ENCODE results near the gene IKZF2. TPM values are rescaled to one million over a fixed set of nuclear protein-coding genes. Genes with fewer than 3 reads are reported as not detected.

The IKZF2 gene
- total RNA-seq, 1 experiment from 2014 or later: 14.2 TPM

DNA sequence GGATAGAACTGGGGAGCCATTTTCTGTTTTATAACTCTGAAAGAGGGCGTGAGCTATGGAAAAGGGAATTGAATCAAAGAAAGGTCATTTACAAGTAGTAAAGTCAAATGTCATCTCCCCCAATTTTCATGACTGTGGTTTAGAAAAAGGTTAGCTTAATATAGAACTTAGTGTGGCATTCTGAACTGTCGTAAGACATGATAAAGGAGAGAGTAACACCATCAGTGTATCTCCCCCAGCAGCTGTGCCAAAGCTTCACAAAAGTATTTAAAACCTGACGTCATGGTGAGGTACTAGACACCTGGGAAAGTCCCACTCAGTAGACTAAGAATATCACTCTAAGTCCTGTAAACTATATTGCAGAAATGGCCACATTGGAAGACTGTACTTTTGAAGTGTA is 5.8 kb upstream of the IKZF2 start:
- intact Hi-C loops (cut with micrococcal nuclease; ENCODE audit: unreplicated experiment): no loop called here
- H3K9me3 Mint-ChIP-seq (ENCODE audit: unreplicated experiment): no peaks in the 10 kb centered on the region
- H3K27me3 Mint-ChIP-seq (ENCODE audit: insufficient read depth, unreplicated experiment): no peaks in the 10 kb centered on the region
- no TSS peak for BruUV-seq (replicated peaks)
- CTCF ChIA-PET: no interaction called here
- no peak overlapping the region for H3K4me3 Mint-ChIP-seq (ENCODE audit: unreplicated experiment)
- Histone ChIP-seq H3K4me3 (ENCODE audit: low read depth, low read length) (no peak overlapping the region), H3K36me3 (ENCODE audit: control insufficient read depth, insufficient read depth, low read length) (no peaks in the 10 kb centered on the region), H3K4me1 (peaks cover 24% of the 10 kb centered on the region), H3K27me3 (replicated peaks; ENCODE audit: control insufficient read depth, insufficient read depth, low read length) (no peaks in the 10 kb centered on the region), H3K9me3 (no peaks in the 10 kb centered on the region)
- TF ChIP-seq, protein P1, sequence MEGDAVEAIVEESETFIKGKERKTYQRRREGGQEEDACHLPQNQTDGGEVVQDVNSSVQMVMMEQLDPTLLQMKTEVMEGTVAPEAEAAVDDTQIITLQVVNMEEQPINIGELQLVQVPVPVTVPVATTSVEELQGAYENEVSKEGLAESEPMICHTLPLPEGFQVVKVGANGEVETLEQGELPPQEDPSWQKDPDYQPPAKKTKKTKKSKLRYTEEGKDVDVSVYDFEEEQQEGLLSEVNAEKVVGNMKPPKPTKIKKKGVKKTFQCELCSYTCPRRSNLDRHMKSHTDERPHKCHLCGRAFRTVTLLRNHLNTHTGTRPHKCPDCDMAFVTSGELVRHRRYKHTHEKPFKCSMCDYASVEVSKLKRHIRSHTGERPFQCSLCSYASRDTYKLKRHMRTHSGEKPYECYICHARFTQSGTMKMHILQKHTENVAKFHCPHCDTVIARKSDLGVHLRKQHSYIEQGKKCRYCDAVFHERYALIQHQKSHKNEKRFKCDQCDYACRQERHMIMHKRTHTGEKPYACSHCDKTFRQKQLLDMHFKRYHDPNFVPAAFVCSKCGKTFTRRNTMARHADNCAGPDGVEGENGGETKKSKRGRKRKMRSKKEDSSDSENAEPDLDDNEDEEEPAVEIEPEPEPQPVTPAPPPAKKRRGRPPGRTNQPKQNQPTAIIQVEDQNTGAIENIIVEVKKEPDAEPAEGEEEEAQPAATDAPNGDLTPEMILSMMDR (IDR thresholded peaks at IDR 0.05; ENCODE audit: insufficient read depth in 1 of 2, low read depth in 1 of 2, low read length in 1 of 2, severe bottlenecking in 1 of 2, unreplicated experiment in 1 of 2): no peak
- H3K4me1 Mint-ChIP-seq (ENCODE audit: low read depth, unreplicated experiment): peaks cover 4% of the 10 kb centered on the region
- H3K36me3 Mint-ChIP-seq (ENCODE audit: insufficient read depth, unreplicated experiment): no peaks in the 10 kb centered on the region
- no peak for DNase-seq
- POLR2A ChIA-PET: no interaction called here
- no peak overlapping the region for H3K27ac Mint-ChIP-seq (ENCODE audit: unreplicated experiment)

DNA sequence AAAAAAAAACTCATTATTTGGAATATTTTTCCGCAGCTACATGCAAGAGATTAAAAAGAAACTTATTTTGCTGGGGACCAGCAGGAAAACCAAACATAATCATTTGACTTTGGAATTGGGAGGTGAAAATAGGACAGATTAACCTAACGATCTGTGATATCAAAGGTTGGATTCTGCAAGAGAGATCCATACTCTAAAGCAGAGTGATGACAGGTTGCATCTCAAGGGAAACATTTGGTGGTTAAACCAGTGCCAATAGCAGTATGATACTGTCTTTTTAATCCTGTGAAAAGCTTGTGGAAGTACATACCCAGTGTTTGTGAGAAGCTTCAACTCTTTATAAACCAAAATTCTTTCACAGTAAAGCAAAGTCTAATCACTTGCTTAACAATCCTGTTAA is 5.3 kb upstream of the IKZF2 start:
- H3K27me3 ChIP-seq (replicated peaks; ENCODE audit: control insufficient read depth, insufficient read depth, low read length): no peaks in the 10 kb centered on the region
- TF ChIP-seq, protein P1 (IDR thresholded peaks at IDR 0.05; ENCODE audit: insufficient read depth in 1 of 2, low read depth in 1 of 2, low read length in 1 of 2, severe bottlenecking in 1 of 2, unreplicated experiment in 1 of 2): no peak
- Mint-ChIP-seq H3K27ac (ENCODE audit: unreplicated experiment) (no peak overlapping the region), H3K9me3 (ENCODE audit: unreplicated experiment) (no peaks in the 10 kb centered on the region), H3K4me3 (ENCODE audit: unreplicated experiment) (no peak overlapping the region), H3K36me3 (ENCODE audit: insufficient read depth, unreplicated experiment) (no peaks in the 10 kb centered on the region), H3K4me1 (ENCODE audit: low read depth, unreplicated experiment) (peaks cover 6% of the 10 kb centered on the region), H3K27me3 (ENCODE audit: insufficient read depth, unreplicated experiment) (no peaks in the 10 kb centered on the region)
- CTCF ChIA-PET: interaction anchor here (0.6 kb wide), 1 partner anchor 109 kb away, joined by 4 read pairs; no protein-coding TSS in a partner anchor
- no peaks in the 10 kb centered on the region for H3K36me3 ChIP-seq (ENCODE audit: control insufficient read depth, insufficient read depth, low read length)
- no peak overlapping the region for H3K4me3 ChIP-seq (ENCODE audit: low read depth, low read length)
- H3K9me3 ChIP-seq: no peaks in the 10 kb centered on the region
- POLR2A ChIA-PET: no interaction called here
- no peak for DNase-seq
- H3K4me1 ChIP-seq: peaks cover 19% of the 10 kb centered on the region
- intact Hi-C loops (cut with micrococcal nuclease; ENCODE audit: unreplicated experiment): no loop called here
- no TSS peak for BruUV-seq (replicated peaks)

DNA sequence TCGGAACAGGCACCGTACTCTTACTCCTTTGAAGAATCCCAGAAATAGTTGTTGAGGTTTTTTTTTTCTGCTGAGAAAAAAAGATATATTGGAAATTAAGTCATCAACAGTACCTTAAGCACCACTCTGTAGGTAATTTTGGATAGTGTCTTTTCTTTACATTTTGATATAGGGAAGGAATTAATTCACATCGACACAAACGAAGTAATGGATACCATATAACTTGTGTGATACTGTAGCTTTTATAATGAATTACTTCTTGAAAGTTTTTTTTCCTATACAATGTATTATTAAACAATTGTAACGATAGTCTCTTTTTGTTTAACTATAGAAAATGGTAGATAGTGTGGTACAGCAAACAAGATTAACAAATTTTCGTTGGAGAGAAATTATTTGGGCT is 1.5 kb upstream of the IKZF2 start:
- no TSS peak for BruUV-seq (replicated peaks)
- TF ChIP-seq, protein P1 (IDR thresholded peaks at IDR 0.05; ENCODE audit: insufficient read depth in 1 of 2, low read depth in 1 of 2, low read length in 1 of 2, severe bottlenecking in 1 of 2, unreplicated experiment in 1 of 2): no peak
- Mint-ChIP-seq H3K4me1 (ENCODE audit: low read depth, unreplicated experiment) (peaks cover 19% of the 10 kb centered on the region), H3K36me3 (ENCODE audit: insufficient read depth, unreplicated experiment) (no peaks in the 10 kb centered on the region), H3K27ac (ENCODE audit: unreplicated experiment) (peak overlapping the region; percentile 61), H3K27me3 (ENCODE audit: insufficient read depth, unreplicated experiment) (no peaks in the 10 kb centered on the region), H3K4me3 (ENCODE audit: unreplicated experiment) (peak overlapping the region; percentile 97), H3K9me3 (ENCODE audit: unreplicated experiment) (no peaks in the 10 kb centered on the region)
- Histone ChIP-seq H3K4me3 (ENCODE audit: low read depth, low read length) (peak overlapping the region; percentile 70), H3K27me3 (replicated peaks; ENCODE audit: control insufficient read depth, insufficient read depth, low read length) (no peaks in the 10 kb centered on the region), H3K36me3 (ENCODE audit: control insufficient read depth, insufficient read depth, low read length) (no peaks in the 10 kb centered on the region), H3K9me3 (no peaks in the 10 kb centered on the region), H3K4me1 (peaks cover 9% of the 10 kb centered on the region)
- intact Hi-C loops (cut with micrococcal nuclease; ENCODE audit: unreplicated experiment): loop anchor here (1.0 to 5.0 kb wide), 8 partner anchors 22 to 467 kb away; no protein-coding TSS in a partner anchor
- DNase-seq: no peak
- ChIA-PET CTCF (interaction anchor here (0.6 to 1.0 kb wide), 3 partner anchors 66 to 376 kb away, joined by 3 to 14 read pairs (median 5); no protein-coding TSS in a partner anchor), POLR2A (no interaction called here)

Data from Caco-2 (cell line).